Kidney glomerular epithelial cell (primary cell): Measurements from ENCODE around the gene GRM8.
A peak's percentile ranks its signal among the peaks of the same experiment; 100 is the strongest.

Experiments
- DNase-seq: peaks from one replicate; lab custom pipeline; 2025; lab: John Stamatoyannopoulos, UW

Gene GRM8

GRCh38 chr7:126806614-126807013, 446.1 kb downstream of the GRM8 start:
- no peak for DNase-seq

- DNase-seq: no peak
These were observed 447.4 kb downstream of the GRM8 start for GRCh38 chr7:126805351-126805750.

- no peak for DNase-seq
These were observed 448.1 kb downstream of the GRM8 start for GRCh38 chr7:126804604-126805003.

DNA sequence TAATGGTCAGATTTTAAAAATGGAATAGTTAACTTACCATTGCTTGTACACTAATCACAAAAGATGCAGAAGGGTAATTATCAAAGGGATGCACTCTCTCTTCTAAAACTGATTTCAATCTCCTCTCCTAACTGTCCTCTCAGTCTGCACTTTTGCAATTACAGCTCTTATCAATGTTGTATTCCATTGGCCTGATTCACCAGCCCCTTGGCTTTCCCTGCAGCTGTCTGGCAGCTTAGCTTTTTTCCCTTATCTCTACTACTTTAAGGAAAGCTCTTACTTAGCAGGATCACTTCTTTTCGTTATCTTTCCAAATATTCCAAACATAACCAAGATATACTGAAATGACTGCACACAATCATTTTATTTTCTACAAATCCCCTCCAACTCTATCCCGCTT, 448.8 kb downstream of the GRM8 start:
- no peak for DNase-seq

DNA sequence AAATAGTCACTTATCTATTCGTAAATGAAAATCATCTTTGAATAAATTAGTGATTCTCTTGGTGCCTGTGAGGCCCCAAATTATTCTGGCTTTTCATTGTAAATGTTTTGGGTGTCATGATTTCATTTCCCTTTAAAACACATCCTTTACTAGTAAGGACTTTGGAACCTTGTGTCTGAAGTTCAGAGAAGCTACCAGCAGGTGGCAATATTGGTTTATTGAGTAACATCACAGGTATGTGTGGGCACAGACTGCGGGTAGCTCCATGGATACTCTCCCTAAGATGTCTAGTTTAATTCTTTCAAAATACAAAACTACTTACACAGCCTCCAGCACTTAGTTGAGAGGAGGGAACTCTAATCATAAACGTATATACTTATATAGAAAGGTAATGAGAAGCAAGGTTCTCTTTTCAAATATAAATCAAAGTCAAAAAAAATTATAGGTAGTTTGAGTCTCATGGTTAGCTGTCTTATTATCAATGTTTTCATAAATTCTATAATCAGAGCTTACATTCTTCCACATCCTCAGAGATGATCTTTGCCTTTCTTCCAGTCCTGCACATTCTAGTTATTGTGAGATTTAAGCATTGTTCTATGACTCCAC, 449.6 kb downstream of the GRM8 start:
- DNase-seq: peak; percentile 72

DNA sequence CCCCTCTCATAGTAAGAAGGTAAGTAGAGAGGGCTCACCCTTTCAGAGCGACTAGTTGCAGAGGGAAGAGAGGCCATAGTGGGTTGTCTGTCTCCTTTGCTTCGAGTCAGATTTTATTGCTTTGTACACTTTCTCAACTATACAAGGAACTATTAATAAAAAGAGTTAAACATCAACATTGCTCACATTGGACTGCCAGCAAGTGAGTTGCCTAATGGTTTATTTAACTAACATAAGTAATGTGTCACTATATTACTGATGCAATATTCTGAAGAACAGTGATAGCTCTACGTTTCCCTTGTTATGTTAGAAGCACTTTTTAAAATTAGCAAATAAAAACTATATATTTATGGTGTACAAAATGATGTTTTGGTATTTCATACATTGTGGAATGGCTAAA, 451.0 kb downstream of the GRM8 start:
- no peak for DNase-seq

GRCh38 chr7:126799541-126799940, 453.2 kb downstream of the GRM8 start:
- no peak for DNase-seq

DNA sequence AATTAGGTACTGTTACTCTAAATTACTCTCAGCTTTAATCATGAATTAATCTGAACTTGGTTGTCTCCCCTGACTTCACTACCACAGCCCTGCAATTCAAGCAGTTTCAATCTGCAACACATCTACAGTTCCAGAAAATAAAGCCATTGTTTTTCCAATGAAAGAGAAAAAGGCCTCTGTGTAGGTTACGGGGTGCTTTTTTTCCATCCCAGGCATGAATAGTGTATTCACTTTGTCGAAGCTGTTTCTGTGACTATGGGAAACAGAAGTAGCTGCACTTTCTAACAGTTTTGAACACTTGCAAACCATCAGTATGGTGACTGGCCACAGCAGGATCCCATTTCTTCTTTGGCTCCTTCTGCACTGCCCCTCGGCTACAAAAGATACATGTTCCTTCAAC, 460.2 kb downstream of the GRM8 start:
- DNase-seq: no peak

GRCh38 chr7:126791306-126791705, 461.4 kb downstream of the GRM8 start:
- peak; percentile 48 for DNase-seq

DNA sequence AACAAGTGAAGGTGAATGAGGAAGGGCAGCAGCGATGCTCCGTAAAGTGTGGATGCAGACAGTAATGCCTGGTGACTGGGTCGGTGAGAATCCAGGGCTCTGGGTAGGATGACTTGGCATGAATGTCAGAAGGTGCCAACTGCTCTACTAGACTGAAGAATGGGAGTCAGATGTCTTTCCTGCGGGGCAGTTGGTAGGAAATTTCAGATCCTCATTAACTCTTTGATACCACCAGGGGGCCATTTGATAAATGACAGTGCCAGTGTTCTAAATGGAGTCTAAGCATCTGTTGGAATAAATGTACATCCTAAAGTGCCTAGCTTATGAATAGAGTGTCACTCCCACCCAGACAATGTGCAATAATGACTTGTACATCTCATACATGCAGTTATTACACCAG, 462.0 kb downstream of the GRM8 start:
- no peak for DNase-seq

GRCh38 chr7:126783613-126784012, 469.1 kb downstream of the GRM8 start:
- DNase-seq: no peak

DNA sequence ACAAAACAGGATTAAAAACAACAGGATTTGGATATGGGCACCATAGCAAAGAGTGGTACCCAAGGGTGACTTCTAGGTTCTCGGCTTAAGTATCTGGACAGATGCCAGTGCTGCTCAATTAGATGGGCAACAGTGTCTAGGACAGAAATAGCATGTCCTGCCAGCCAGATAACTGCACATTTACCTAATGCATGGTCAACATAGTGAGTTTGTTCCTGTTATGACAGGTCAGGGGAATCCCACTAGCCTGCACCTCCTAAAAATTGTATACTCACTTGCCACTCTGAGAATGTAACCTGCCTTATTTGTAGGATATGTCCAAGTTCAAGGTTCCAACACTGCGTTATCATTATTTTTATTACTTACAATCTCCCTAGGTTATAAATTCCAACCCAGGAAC, 471.7 kb downstream of the GRM8 start:
- no peak for DNase-seq

- DNase-seq: no peak
These were observed 474.6 kb downstream of the GRM8 start for GRCh38 chr7:126778101-126778500.

DNA sequence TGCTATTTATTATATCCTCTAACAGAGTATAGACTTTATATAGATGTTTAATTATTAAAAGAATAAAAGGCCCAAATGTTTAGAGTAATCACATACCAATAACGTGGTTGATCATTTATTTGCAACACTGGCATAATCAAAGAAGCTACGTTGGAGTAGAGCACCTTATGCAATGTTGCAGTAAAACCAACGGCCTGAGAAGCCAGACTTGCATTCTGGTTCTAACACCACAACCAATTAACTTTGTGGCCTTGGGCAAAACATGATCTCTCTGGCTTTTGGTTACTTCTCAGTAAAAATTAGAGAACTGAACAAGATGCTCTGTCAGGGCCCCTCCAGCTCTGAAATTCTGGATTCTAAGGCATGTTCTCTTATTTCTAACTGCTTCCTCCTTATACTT, 476.2 kb downstream of the GRM8 start:
- no peak for DNase-seq

- DNase-seq: no peak
These were observed 478.7 kb downstream of the GRM8 start for GRCh38 chr7:126774077-126774476.

DNA sequence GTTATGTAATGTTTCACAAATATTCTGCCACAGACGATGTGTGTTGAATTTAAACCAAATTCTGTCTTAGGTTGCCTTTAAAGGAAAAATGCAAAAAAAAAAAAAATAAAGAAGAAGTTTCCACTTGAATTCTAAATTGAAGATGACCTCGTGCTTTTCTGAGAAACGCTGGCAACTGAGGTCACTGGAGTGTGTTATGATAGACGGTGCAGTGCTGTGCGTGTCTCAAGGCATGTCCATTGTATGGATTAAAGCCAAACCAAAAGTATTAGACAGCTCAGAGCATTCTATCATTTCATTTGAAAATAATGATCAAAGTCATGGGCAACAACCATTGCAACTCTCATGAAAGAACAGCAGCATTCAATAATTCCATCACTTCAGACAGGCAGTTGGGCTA, 483.9 kb downstream of the GRM8 start:
- peak; percentile 20 for DNase-seq

- DNase-seq: no peak
These were observed 491.7 kb downstream of the GRM8 start for GRCh38 chr7:126760914-126761577.

GRCh38 chr7:126755381-126755780, 497.4 kb downstream of the GRM8 start:
- no peak for DNase-seq

DNA sequence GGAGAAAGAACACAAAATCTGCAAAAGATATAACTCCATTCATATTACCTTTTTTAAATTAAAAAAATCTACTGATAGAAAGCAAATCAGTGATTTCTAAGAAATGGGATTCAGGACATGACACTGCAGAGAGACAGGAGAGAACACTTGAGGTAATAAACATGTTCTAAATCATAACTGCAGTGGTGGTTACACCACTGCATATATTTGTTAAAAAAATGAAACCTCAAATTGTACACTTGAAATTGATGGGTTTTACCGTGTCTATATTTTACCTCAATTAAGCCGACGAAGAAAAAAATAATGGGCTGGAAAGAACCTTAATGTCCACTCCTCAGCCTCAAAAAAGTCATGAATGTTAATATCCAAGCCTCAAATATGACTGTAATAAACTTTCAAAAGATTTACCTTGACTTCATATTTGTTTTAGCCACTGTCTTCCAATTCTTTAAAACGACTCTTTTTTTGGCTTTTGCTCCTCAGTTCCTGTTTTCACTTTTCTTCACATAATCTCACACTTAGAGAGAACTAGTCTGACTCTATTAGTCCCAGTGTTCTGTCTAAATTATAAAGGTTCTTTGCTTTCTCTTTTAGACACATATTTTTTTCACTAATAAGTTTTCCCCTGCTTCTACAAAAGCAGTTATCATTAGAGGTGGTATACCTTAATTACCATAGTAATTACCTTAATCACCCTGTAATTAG, 502.4 kb downstream of the GRM8 start:
- DNase-seq: no peak

DNA sequence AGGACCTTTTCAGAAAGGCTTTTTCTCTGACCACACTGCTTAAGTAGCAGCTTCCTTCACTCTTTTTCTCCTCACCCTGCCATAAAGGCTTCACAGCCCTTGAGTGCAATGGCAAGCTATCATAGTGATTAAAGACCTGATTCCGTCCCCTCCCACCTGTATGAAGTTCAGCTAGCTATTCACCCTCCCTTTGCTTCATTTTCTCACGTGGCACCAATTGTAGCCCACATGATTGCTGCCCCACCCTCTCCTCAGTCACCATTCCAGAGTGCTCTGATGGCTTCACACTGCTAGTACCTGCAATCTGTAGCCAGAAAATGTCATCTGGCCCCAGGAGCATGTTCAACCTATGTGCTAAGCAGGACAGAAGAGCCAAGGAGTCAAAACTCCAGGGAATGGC, 523.8 kb downstream of the GRM8 start:
- DNase-seq: no peak

DNA sequence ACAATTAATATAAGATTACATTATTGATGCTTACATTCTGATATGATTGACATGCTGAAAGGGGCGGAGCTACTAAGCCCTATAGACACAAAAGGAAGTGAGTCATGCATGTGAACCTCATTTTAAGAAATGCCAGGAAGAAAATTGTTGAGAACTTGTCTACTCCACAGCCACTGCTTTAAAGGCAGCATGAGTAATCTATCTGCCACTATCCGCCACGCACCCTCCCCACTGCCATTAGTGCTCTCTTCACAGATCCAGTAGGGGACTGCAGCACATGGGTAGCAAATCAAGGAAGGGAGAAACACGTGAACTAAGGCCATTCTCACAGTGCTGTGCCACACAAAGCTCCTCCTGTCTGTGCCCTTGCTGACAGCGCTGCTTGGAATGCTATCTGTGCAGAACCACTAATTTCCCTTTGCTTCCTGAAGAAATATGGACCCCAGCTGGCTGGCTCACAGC, 524.8 kb downstream of the GRM8 start:
- peak; percentile 20 for DNase-seq

GRCh38 chr7:126723966-126724544, 528.7 kb downstream of the GRM8 start:
- DNase-seq: no peak

DNA sequence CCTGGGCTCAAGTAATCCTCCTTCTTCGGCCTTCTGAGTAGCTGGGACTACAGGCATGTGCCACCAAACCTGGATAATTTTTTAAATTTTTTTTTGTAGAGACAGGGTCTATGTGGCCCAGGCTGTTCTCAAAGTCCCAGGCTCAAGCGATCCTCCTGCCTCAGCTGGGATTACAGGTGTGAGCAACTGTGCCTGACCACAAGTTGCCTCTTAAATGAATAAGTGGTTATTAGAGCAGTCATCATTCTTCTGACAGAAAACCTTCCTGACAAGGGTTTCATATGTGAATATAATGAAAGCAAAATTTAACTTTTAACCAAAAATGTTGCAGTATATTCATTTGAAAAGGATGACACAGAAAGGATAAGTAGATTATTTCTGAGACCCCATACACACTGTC, 532.5 kb downstream of the GRM8 start:
- DNase-seq: no peak
